WERI-Rb-1 (cell line): ENCODE data around the gene PSORS1C2.

Experiments used
- DNase-seq: peaks from one replicate; pipeline ENCODE4 v3.0.0-alpha.2; 2020
- H3K27ac ChIP-seq: fragments of 250-450 bp; sonication (Bioruptor Pico); 2 replicates; pipeline ENCODE4 v1.5.1; 2020; ENCODE audit warnings: mild to moderate bottlenecking, moderate library complexity
- H3K27me3 ChIP-seq: fragments of 250-450 bp; sonication (Bioruptor Pico); 2 replicates; pipeline ENCODE4 v1.5.1; 2021; ENCODE audit warnings: mild to moderate bottlenecking, low read depth, moderate library complexity; ENCODE audit not compliant: insufficient read depth, severe bottlenecking
- H3K36me3 ChIP-seq: fragments of 250-450 bp; sonication (Bioruptor Pico); 2 replicates; pipeline ENCODE4 v1.5.1; 2020; ENCODE audit warnings: mild to moderate bottlenecking, moderate library complexity
- H3K4me3 ChIP-seq: 2 replicates; pipeline ENCODE4 v1.5.1; 2011; ENCODE audit warnings: low read depth, mild to moderate bottlenecking, control low read depth, low read length
- H3K9me3 ChIP-seq: fragments of 250-450 bp; sonication (Bioruptor Pico); 2 replicates; pipeline ENCODE4 v1.5.1; 2021; ENCODE audit warnings: mild to moderate bottlenecking, moderate library complexity; ENCODE audit not compliant: severe bottlenecking
- CTCF ChIP-seq: IDR thresholded peaks from 2 replicates; pipeline ENCODE4 v1.5.1; 2011; ENCODE audit warnings: low read depth, mild to moderate bottlenecking, control low read depth, inconsistent platforms, low read length

PSORS1C2 gene

GRCh38 chr6:31090275-31090972, 48.4 kb downstream of the PSORS1C2 start:
- no peak overlapping the region for H3K4me3 ChIP-seq
- H3K9me3 ChIP-seq = no peaks in the 10 kb centered on the region
- H3K36me3 ChIP-seq = no peaks in the 10 kb centered on the region
- no peak for TF ChIP-seq CTCF
- no peak overlapping the region for H3K27ac ChIP-seq
- DNase-seq = no peak
- no peaks in the 10 kb centered on the region for H3K27me3 ChIP-seq
